A549 (cell line): ENCODE measurements around the gene ALDH2. TPM values are rescaled to one million over a fixed set of nuclear protein-coding genes. Genes with fewer than 3 reads are reported as not detected.
A peak's percentile ranks its signal among the peaks of the same experiment; 100 is the strongest.

ENCODE experiments used
- ATAC-seq, 2 experiments: fragments of 200-7000 bp in 1 of 2; fragments of >200 bp in 1 of 2; cut with Nextera tagmentation in 1 of 2; cut with Tn5 transposase in 1 of 2; 3 replicates each; pipeline versions ENCODE4 v1.8.0 to v1.9.1; 2018 to 2020; ENCODE audit warnings: mild to moderate bottlenecking in 1 of 2, moderate library complexity in 1 of 2
- CTCF ChIA-PET: fragments of 300-600 bp; sonication (Branson Sonifier 250); formaldehyde crosslinking; extraction: SDS; loops from one replicate; lab custom pipeline; 2021; ENCODE audit warnings: antibody characterized with exemption, inconsistent platforms; lab: Yijun Ruan, JAX
- POLR2A ChIA-PET: fragments of 350-600 bp; formaldehyde crosslinking; extraction: SDS; loops from one replicate; lab custom pipeline; 2021; ENCODE audit warnings: antibody characterized with exemption, inconsistent platforms; lab: Yijun Ruan, JAX
- DNase-seq, 2 experiments: peaks; one replicate each; pipeline versions ENCODE4 v3.0.0 to v3.0.0-alpha.2; 2011 to 2016; ENCODE audit warnings: low read depth in 1 of 2, low spot score in 1 of 2
- FAIRE-seq: peaks from 2 replicates; lab custom pipeline; 2011; peaks lifted over from hg19 to GRCh38; lab: Jason Lieb, UNC
- H3K27ac ChIP-seq, 2 experiments: fragments of >200 bp; sonication (Bioruptor Twin); formaldehyde crosslinking; 3 replicates each; pipeline ENCODE4 v1.5.1; 2016 to 2017
- H3K4me1 ChIP-seq: fragments of >200 bp; sonication (Bioruptor Twin); formaldehyde crosslinking; 3 replicates; pipeline ENCODE4 v1.6.1; 2016
- H3K4me2 ChIP-seq: fragments of >200 bp; sonication (Bioruptor Twin); formaldehyde crosslinking; 3 replicates; pipeline ENCODE4 v1.6.1; 2016
- H3K4me3 ChIP-seq: fragments of >200 bp; sonication (Bioruptor Twin); formaldehyde crosslinking; 3 replicates; pipeline ENCODE4 v1.5.1; 2016
- H3K9me3 ChIP-seq: fragments of >200 bp; sonication (Bioruptor Twin); formaldehyde crosslinking; 3 replicates; pipeline ENCODE4 v1.6.1; 2016
- CBX2 ChIP-seq: fragments of 200-600 bp; sonication (generic); IDR thresholded peaks from 2 replicates; pipeline ENCODE4 v1.6.1; 2016; ENCODE audit warnings: low read depth, mild to moderate bottlenecking, borderline replicate concordance
- CHD2 ChIP-seq: fragments of 150-350 bp; IDR thresholded peaks from 2 replicates; pipeline ENCODE4 v1.6.1; 2014; ENCODE audit warnings: low read length; ENCODE audit not compliant: partially characterized antibody
- CHD4 ChIP-seq: fragments of 200-600 bp; sonication (generic); IDR thresholded peaks from 2 replicates; pipeline ENCODE4 v1.6.1; 2016; ENCODE audit warnings: antibody characterized with exemption, mild to moderate bottlenecking, borderline replicate concordance
- CTCF ChIP-seq: fragments of >200 bp; sonication (Bioruptor Twin); formaldehyde crosslinking; IDR thresholded peaks from 3 replicates; pipeline ENCODE4 v1.5.1; 2016
- E2F6 ChIP-seq: IDR thresholded peaks from 2 replicates; pipeline ENCODE4 v1.6.1; 2012; ENCODE audit warnings: low read depth, borderline replicate concordance
- EHF ChIP-seq: fragments of 250-450 bp; sonication (Bioruptor Pico); IDR thresholded peaks from 2 replicates; pipeline ENCODE4 v1.5.0; 2020; ENCODE audit warnings: mild to moderate bottlenecking
- EHMT2 ChIP-seq: fragments of 200-600 bp; sonication (generic); IDR thresholded peaks from 2 replicates; pipeline ENCODE4 v1.6.1; 2016; ENCODE audit warnings: antibody characterized with exemption, low read depth, mild to moderate bottlenecking, moderate library complexity
- FOSB ChIP-seq: fragments of 250-450 bp; sonication (Bioruptor Pico); IDR thresholded peaks from 2 replicates; pipeline ENCODE4 v1.5.0; 2020; ENCODE audit warnings: mild to moderate bottlenecking, moderate library complexity
- FOSL2 ChIP-seq, 2 experiments: fragments of 450-650 bp in 1 of 2; fragments of >200 bp in 1 of 2; sonication (Bioruptor Twin) in 1 of 2; formaldehyde crosslinking; IDR thresholded peaks; 2 replicates each; pipeline versions ENCODE4 v1.5.0 to v1.6.1; 2016 to 2020; ENCODE audit warnings: mild to moderate bottlenecking in 1 of 2, moderate library complexity in 1 of 2
- HDAC2 ChIP-seq: fragments of 200-600 bp; sonication (generic); IDR thresholded peaks from 2 replicates; pipeline ENCODE4 v1.6.1; 2016
- HOXB5 ChIP-seq: fragments of 250-450 bp; sonication (Bioruptor Pico); IDR thresholded peaks from 2 replicates; pipeline ENCODE4 v1.5.0; 2020; ENCODE audit warnings: mild to moderate bottlenecking, moderate library complexity
- KDM1A ChIP-seq: fragments of 200-600 bp; sonication (generic); IDR thresholded peaks from 2 replicates; pipeline ENCODE4 v1.6.1; 2016; ENCODE audit warnings: low read depth, mild to moderate bottlenecking
- KDM5A ChIP-seq: fragments of 200-600 bp; sonication (generic); IDR thresholded peaks from 2 replicates; pipeline ENCODE4 v1.6.1; 2016; ENCODE audit warnings: antibody characterized with exemption, mild to moderate bottlenecking
- MAZ ChIP-seq: fragments of 150-350 bp; IDR thresholded peaks from 2 replicates; pipeline ENCODE4 v1.6.1; 2014; ENCODE audit warnings: antibody characterized with exemption, low read depth, low read length, borderline replicate concordance
- NR3C1 ChIP-seq: fragments of >200 bp; sonication (Bioruptor Twin); formaldehyde crosslinking; IDR thresholded peaks from 3 replicates; pipeline ENCODE4 v1.6.1; 2017
- POLR2AphosphoS2 ChIP-seq: conservative IDR thresholded peaks from 2 replicates; pipeline ENCODE4 v1.6.1; 2012; ENCODE audit warnings: low read length, improper control_type of control experiment, inconsistent platforms
- RAD21 ChIP-seq, 2 experiments: fragments of >200 bp in 1 of 2; sonication (Bioruptor Twin) in 1 of 2; formaldehyde crosslinking in 1 of 2; IDR thresholded peaks in 1 of 2; conservative IDR thresholded peaks in 1 of 2; 2 replicates in 1 of 2; 3 replicates in 1 of 2; pipeline ENCODE4 v1.6.1; 2012 to 2018; ENCODE audit warnings: inconsistent platforms in 1 of 2
- RARB ChIP-seq: fragments of 250-450 bp; sonication (Bioruptor Pico); IDR thresholded peaks from 2 replicates; pipeline ENCODE4 v1.8.0; 2021; ENCODE audit warnings: mild to moderate bottlenecking, moderate library complexity
- REST ChIP-seq: fragments of 200-600 bp; sonication (generic); IDR thresholded peaks from 2 replicates; pipeline ENCODE4 v1.6.1; 2016; ENCODE audit warnings: antibody characterized with exemption, mild to moderate bottlenecking, moderate library complexity
- SMC3 ChIP-seq: fragments of >200 bp; sonication (Bioruptor Twin); formaldehyde crosslinking; IDR thresholded peaks from 3 replicates; pipeline ENCODE4 v1.6.1; 2018; ENCODE audit warnings: inconsistent platforms
- SREBF2 ChIP-seq: fragments of 450-650 bp; IDR thresholded peaks from 2 replicates; pipeline ENCODE4 v1.6.1; 2014; ENCODE audit warnings: mild to moderate bottlenecking, moderate library complexity
- TP53 ChIP-seq: fragments of 250-450 bp; sonication (Bioruptor Pico); IDR thresholded peaks from 2 replicates; pipeline ENCODE4 v1.5.0; 2021; ENCODE audit warnings: mild to moderate bottlenecking, moderate library complexity
- ZC3H11A ChIP-seq: fragments of 450-650 bp; IDR thresholded peaks from 2 replicates; pipeline ENCODE4 v1.6.1; 2014; ENCODE audit warnings: antibody characterized with exemption, mild to moderate bottlenecking
- ZFP36 ChIP-seq: fragments of 450-650 bp; IDR thresholded peaks from 2 replicates; pipeline ENCODE4 v1.6.1; 2014; ENCODE audit warnings: borderline replicate concordance; ENCODE audit not compliant: partially characterized antibody
- ZNF302 ChIP-seq: fragments of 250-450 bp; sonication (Bioruptor Pico); IDR thresholded peaks from 2 replicates; pipeline ENCODE4 v1.9.0; 2021; ENCODE audit warnings: inconsistent platforms, mild to moderate bottlenecking, moderate library complexity
- WGBS: methylation state at CpG from one replicate; pipeline ENCODE4 v1.1.6; 2017; ENCODE audit errors: missing lambda C conversion rate; 5-methylcytosine and 5-hydroxymethylcytosine counted together
- polyA plus RNA-seq, 4 experiments: library from polyadenylated mRNA; depleted of rRNA in 3 of 4; stranded (reverse); fragments of >200 nt; fragmentation: RNase III in 1 of 4; extraction: RNeasy Plus Mini Kit Qiagen cat#74134 plus additional on column Dnase treatment in 1 of 4; gene quantifications; 2 replicates in 3 of 4; 3 replicates in 1 of 4; pipeline ENCODE4 v1.2.3, GENCODE V29; 2011 to 2017
- TF ChIP-seq, protein P1 (sequence below): fragments of >200 bp; sonication (Bioruptor Twin); formaldehyde crosslinking; IDR thresholded peaks from 3 replicates; pipeline ENCODE4 v1.6.1; 2016

The ALDH2 gene
- polyA plus RNA-seq, 2 of the 4 experiments (the other 2 are of a cell fraction) = 97.5 to 123 TPM

DNA sequence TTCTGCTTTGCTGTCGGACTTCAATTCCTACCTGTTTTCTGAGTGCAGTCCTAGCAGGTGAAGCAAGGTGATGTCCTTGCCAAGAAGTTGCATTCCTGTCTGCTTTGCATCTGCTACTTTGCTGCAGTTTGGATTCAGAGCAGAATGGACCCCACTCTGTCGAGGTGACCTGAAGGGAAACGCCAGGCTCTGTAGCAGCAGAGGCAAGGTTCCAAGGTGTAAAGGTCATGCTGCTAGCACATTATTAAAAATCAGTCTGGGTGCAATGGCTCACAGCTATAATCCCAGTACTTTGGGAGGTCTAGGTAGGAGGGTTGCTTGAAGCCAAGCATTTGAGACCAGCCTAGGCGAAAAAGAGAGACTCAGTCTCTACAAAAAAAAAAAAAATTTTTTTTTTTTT lies 17.3 kb upstream of the ALDH2 start:
- Histone ChIP-seq H3K27ac (no peak overlapping the region), H3K9me3 (no peaks in the 10 kb centered on the region), H3K4me3 (no peak overlapping the region), H3K4me1 (no peaks in the 10 kb centered on the region), H3K4me2 (no peak overlapping the region)
- ChIA-PET CTCF (interaction anchor here (0.7 to 1.8 kb wide), 4 partner anchors 20 to 470 kb away, joined by 3 to 7 read pairs (median 4); no protein-coding TSS in a partner anchor), POLR2A (no interaction called here)
- no peak for DNase-seq
- 80% methylated on average over 4 of the region's 4 CpGs for WGBS
- no peak for TF ChIP-seq KDM5A
- TF ChIP-seq TP53 (CRISPR knock-in tag) = no peak
- no peak for TF ChIP-seq SREBF2
- TF ChIP-seq FOSB (CRISPR knock-in tag) = no peak
- TF ChIP-seq CHD2 = no peak
- TF ChIP-seq E2F6 = no peak
- no peak for TF ChIP-seq CTCF
- no peak for TF ChIP-seq ZNF302
- TF ChIP-seq RARB (CRISPR knock-in tag) = no peak
- TF ChIP-seq EHF (CRISPR knock-in tag) = no peak
- no peak for TF ChIP-seq REST
- TF ChIP-seq HDAC2 = no peak
- TF ChIP-seq MAZ = no peak
- no peak for TF ChIP-seq ZFP36
- TF ChIP-seq POLR2AphosphoS2 = no peak
- FAIRE-seq = no peak
- ATAC-seq = no peak

DNA sequence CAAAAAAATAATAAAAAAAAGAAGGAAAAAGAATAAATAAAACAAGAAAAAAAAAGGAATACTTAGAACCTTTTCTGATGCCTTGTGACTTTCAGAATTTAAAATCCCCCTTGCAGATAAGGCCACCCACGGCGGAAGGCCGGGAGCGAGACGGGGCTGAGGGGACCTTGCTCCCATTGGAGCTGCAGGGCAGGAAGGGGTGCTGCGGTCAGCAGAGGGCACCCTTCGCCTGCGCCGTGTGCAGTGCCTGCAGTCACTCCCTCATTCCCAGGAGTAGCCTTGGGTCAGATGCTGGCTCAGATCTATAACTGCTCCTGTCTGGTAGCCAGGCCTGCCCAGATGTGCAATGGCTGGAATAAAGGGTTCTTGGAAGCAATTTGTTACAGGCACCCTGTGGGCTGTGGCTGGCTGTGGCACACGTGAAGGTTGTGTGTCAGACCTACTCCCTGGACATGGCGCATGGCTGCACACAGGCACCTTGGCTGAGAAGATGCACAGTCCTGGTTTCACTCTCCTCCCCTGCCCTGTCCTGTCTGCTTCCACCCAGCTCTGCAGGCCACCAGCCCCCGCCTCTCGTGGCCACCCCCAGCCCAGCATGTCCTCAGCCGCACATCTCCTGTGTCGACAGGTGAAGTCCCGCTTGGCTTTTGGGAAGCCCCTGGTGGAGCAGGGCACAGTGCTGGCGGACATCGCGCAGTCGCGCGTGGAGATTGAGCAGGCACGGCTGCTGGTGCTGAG lies 13.4 kb upstream of the ALDH2 start:
- TF ChIP-seq HOXB5 (CRISPR knock-in tag) (no peak), ZNF302 (no peak), EHMT2 (no peak), POLR2AphosphoS2 (no peak), RAD21 (conservative IDR thresholded peaks at IDR 0.05 in 1 of 2, IDR thresholded peaks at IDR 0.05 in 1 of 2) (peak; percentile 89 to 94), CTCF (peak; percentile 79), CBX2 (no peak), CHD4 (no peak), FOSL2 (IDR thresholded peaks at IDR 0.05) (no peak), FOSL2 (CRISPR knock-in tag; IDR thresholded peaks at IDR 0.05) (no peak), KDM1A (no peak), ZC3H11A (no peak), NR3C1 (no peak), SMC3 (peak; percentile 89)
- TF ChIP-seq, protein P1, sequence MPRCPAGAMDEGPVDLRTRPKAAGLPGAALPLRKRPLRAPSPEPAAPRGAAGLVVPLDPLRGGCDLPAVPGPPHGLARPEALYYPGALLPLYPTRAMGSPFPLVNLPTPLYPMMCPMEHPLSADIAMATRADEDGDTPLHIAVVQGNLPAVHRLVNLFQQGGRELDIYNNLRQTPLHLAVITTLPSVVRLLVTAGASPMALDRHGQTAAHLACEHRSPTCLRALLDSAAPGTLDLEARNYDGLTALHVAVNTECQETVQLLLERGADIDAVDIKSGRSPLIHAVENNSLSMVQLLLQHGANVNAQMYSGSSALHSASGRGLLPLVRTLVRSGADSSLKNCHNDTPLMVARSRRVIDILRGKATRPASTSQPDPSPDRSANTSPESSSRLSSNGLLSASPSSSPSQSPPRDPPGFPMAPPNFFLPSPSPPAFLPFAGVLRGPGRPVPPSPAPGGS = no peak
- TF ChIP-seq, all 56 proteins: peak for 3
- 77% methylated on average over 23 of the region's 23 CpGs for WGBS
- Histone ChIP-seq H3K4me3 (no peak overlapping the region), H3K27ac (no peak overlapping the region), H3K4me2 (no peak overlapping the region), H3K4me1 (no peaks in the 10 kb centered on the region), H3K9me3 (no peaks in the 10 kb centered on the region)
- DNase-seq (peak; percentile 63 to 82), FAIRE-seq (no peak), ATAC-seq (peak; percentile 88 to 97)
- ChIA-PET CTCF (interaction anchor here (0.6 to 12.9 kb wide), 27 partner anchors 8 to 356 kb away, joined by 3 to 150 read pairs (median 4); partner anchors contain the start of genes ACAD10, ALDH2 and BRAP), POLR2A (interaction anchor here (1.3 to 1.8 kb wide), 2 partner anchors 13 to 60 kb away, joined by 3 to 5 read pairs; partner anchors contain the start of gene ALDH2)
